DOHH2 (cell line): ENCODE results near the gene TMEM147.

Experiments used
- H3F3A ChIP-seq: fragments of 200-600 bp; sonication (generic), shearing (Covaris generic); 2 replicates; pipeline ENCODE4 v1.6.0; 2016; ENCODE audit warnings: antibody characterized with exemption, mild to moderate bottlenecking; ENCODE audit not compliant: control insufficient read depth, insufficient read depth
- H3K27ac ChIP-seq: fragments of 200-600 bp; sonication (generic); 2 replicates; pipeline ENCODE4 v1.5.1; 2014; ENCODE audit warnings: low read depth, mild to moderate bottlenecking, low read length, moderate library complexity
- H3K27me3 ChIP-seq: fragments of 200-600 bp; sonication (generic); 2 replicates; pipeline ENCODE4 v1.6.1; 2014; ENCODE audit warnings: mild to moderate bottlenecking, low read length, mixed read lengths; ENCODE audit not compliant: control insufficient read depth
- H3K36me3 ChIP-seq: fragments of 200-600 bp; sonication (generic); 2 replicates; pipeline ENCODE4 v1.6.1; 2014; ENCODE audit warnings: mild to moderate bottlenecking, low read length, moderate library complexity, mixed read lengths; ENCODE audit not compliant: control insufficient read depth
- H3K4me1 ChIP-seq: fragments of 200-600 bp; sonication (generic); 2 replicates; pipeline ENCODE4 v1.6.1; 2014; ENCODE audit warnings: mild to moderate bottlenecking, low read length, mixed read lengths; ENCODE audit not compliant: control insufficient read depth
- H3K4me2 ChIP-seq: fragments of 200-600 bp; sonication (generic); 2 replicates; pipeline ENCODE4 v1.6.0; 2014; ENCODE audit warnings: mild to moderate bottlenecking, low read length, moderate library complexity
- H3K4me3 ChIP-seq: fragments of 200-600 bp; sonication (generic); 2 replicates; pipeline ENCODE4 v1.5.1; 2014; ENCODE audit warnings: mild to moderate bottlenecking, low read length, mixed read lengths
- H3K79me2 ChIP-seq: fragments of 200-600 bp; sonication (generic); 2 replicates; pipeline ENCODE4 v1.6.1; 2014; ENCODE audit warnings: mild to moderate bottlenecking, low read length, mixed read lengths; ENCODE audit not compliant: control insufficient read depth
- H3K9me2 ChIP-seq: fragments of 200-600 bp; sonication (generic); replicated peaks from 2 replicates; pipeline ENCODE4 v1.6.1; 2014; ENCODE audit warnings: mild to moderate bottlenecking, low read length, mixed read lengths; ENCODE audit not compliant: control insufficient read depth
- H3K9me3 ChIP-seq: fragments of 200-600 bp; sonication (generic); 2 replicates; pipeline ENCODE4 v1.6.1; 2014; ENCODE audit warnings: antibody characterized with exemption, low read length, mixed read lengths; ENCODE audit not compliant: control insufficient read depth, insufficient read depth
- H4K20me1 ChIP-seq: fragments of 200-600 bp; sonication (generic); 2 replicates; pipeline ENCODE4 v1.6.0; 2014; ENCODE audit warnings: low read depth, mild to moderate bottlenecking, antibody characterized with exemption, low read length, moderate library complexity; ENCODE audit not compliant: control insufficient read depth, insufficient read depth
- CTCF ChIP-seq: fragments of 200-600 bp; sonication (generic); IDR thresholded peaks from one replicate; pipeline ENCODE4 v1.5.1; 2014; ENCODE audit warnings: antibody characterized with exemption, mild to moderate bottlenecking, low read depth, low read length; ENCODE audit not compliant: poor library complexity, severe bottlenecking
- EZH2phosphoT487 ChIP-seq: fragments of 200-600 bp; sonication (generic); IDR thresholded peaks from 2 replicates; pipeline ENCODE4 v1.6.1; 2017; ENCODE audit warnings: borderline replicate concordance, mild to moderate bottlenecking, antibody characterized with exemption, low read length, moderate library complexity, mixed read lengths

The TMEM147 gene

GRCh38 chr19:35552534-35553384 lies 7.3 kb downstream of the TMEM147 start:
- no peak overlapping the region for H3K4me3 ChIP-seq
- H3F3A ChIP-seq = no peaks in the 10 kb centered on the region
- no peaks in the 10 kb centered on the region for H3K9me2 ChIP-seq
- H3K36me3 ChIP-seq = 0 out of 2 replicates have a peak, but pooled peaks cover 3% of the 10 kb centered on the region
- no peaks in the 10 kb centered on the region for H3K27me3 ChIP-seq
- H3K79me2 ChIP-seq = no peaks in the 10 kb centered on the region
- H3K9me3 ChIP-seq = no peaks in the 10 kb centered on the region
- TF ChIP-seq EZH2phosphoT487 (no peak), CTCF (no peak)
- H3K27ac ChIP-seq = no peak overlapping the region
- no peaks in the 10 kb centered on the region for H4K20me1 ChIP-seq
- H3K4me2 ChIP-seq = no peak overlapping the region
- H3K4me1 ChIP-seq = no peaks in the 10 kb centered on the region

GRCh38 chr19:35553385-35554000 lies 8.1 kb downstream of the TMEM147 start:
- Histone ChIP-seq H3K4me1 (0 out of 2 replicates have a peak, but pooled peaks cover under 1% of the 10 kb centered on the region), H3K4me3 (no peak overlapping the region), H3K9me2 (no peaks in the 10 kb centered on the region), H3F3A (no peaks in the 10 kb centered on the region), H3K27ac (no peak overlapping the region), H3K27me3 (no peaks in the 10 kb centered on the region), H4K20me1 (no peaks in the 10 kb centered on the region), H3K4me2 (no peak overlapping the region), H3K9me3 (no peaks in the 10 kb centered on the region), H3K79me2 (no peaks in the 10 kb centered on the region), H3K36me3 (0 out of 2 replicates have a peak, but pooled peaks cover 3% of the 10 kb centered on the region)
- TF ChIP-seq CTCF (no peak), EZH2phosphoT487 (no peak)

- no peaks in the 10 kb centered on the region for H3K9me2 ChIP-seq
Observed at GRCh38 chr19:35554076-35554475, 8.7 kb downstream of the TMEM147 start.

More at GRCh38 chr19:35554076-35554475, 8.7 kb downstream of the TMEM147 start:
- Histone ChIP-seq H3K79me2 (no peaks in the 10 kb centered on the region), H3K36me3 (0 out of 2 replicates have a peak, but pooled peaks cover 3% of the 10 kb centered on the region), H3K4me3 (no peak overlapping the region), H3K9me3 (no peaks in the 10 kb centered on the region), H3F3A (no peaks in the 10 kb centered on the region), H3K4me1 (peaks cover 6% of the 10 kb centered on the region), H3K27me3 (peaks cover 4% of the 10 kb centered on the region), H4K20me1 (no peaks in the 10 kb centered on the region), H3K27ac (no peak overlapping the region), H3K4me2 (no peak overlapping the region)
- TF ChIP-seq CTCF (no peak), EZH2phosphoT487 (no peak)
